ENCODE data around the gene ASCC3. TPM values are rescaled to one million over a fixed set of nuclear protein-coding genes. Genes with fewer than 3 reads are reported as not detected.

Gene ASCC3
- total RNA-seq, 4 donors from 2014 or later = 15.7 to 39.9 (median 29.3) TPM

GRCh38 chr6:100461917-100462705 lies 419.0 kb downstream of the ASCC3 start:
- TF ChIP-seq EP300 (IDR thresholded peaks at IDR 0.05; ENCODE audit: low read depth) (no peak), CTCF (IDR thresholded peaks at IDR 0.05) (no peak), POLR2AphosphoS5 (IDR thresholded peaks at IDR 0.05) (no peak), POLR2A (IDR thresholded peaks at IDR 0.05) (no peak)
- no peak for DNase-seq
- Histone ChIP-seq H3K27me3 (peaks cover 100% of the 10 kb centered on the region), H3K36me3 (no peaks in the 10 kb centered on the region), H3K4me3 (no peak overlapping the region), H3K27ac (no peak overlapping the region), H3K9me3 (no peaks in the 10 kb centered on the region), H3K4me1 (peaks cover 7 to 24% (median 12%) of the 10 kb centered on the region in 4 donors)
- intact Hi-C loops (cut with DNase I; ENCODE audit: low total_unique reads) = no loop called here
- WGBS, 2 donors (ENCODE audit: low coverage in 1 of 2) = 3 to 9% methylated on average over 3 of the region's 3 CpGs
- in situ Hi-C loops (cut with MboI; ENCODE audit: low pct_ligation_motif_present in 1 of 4, low pct_unique_long_range_greater_than_20kb in 1 of 4, low sequenced_read_pairs in 3 of 4) = no loop called here

- Histone ChIP-seq H3K27me3 (peaks cover 100% of the 10 kb centered on the region), H3K4me3 (no peak overlapping the region), H3K36me3 (no peaks in the 10 kb centered on the region), H3K27ac (no peak overlapping the region), H3K4me1 (peaks cover 7 to 25% (median 12%) of the 10 kb centered on the region in 4 donors), H3K9me3 (no peaks in the 10 kb centered on the region)
- no peak for DNase-seq
- WGBS, 2 donors (ENCODE audit: low coverage in 1 of 2) = 10 to 17% methylated on average over 6 to 29 of the region's 29 CpGs
- TF ChIP-seq CTCF (IDR thresholded peaks at IDR 0.05) = no peak
- intact Hi-C loops (cut with DNase I; ENCODE audit: low total_unique reads) = no loop called here
- in situ Hi-C loops (cut with MboI; ENCODE audit: low pct_ligation_motif_present in 1 of 4, low pct_unique_long_range_greater_than_20kb in 1 of 4, low sequenced_read_pairs in 3 of 4) = no loop called here
Observed at GRCh38 chr6:100461278-100461916, 419.7 kb downstream of the ASCC3 start.

GRCh38 chr6:100460650-100461204 lies 420.4 kb downstream of the ASCC3 start:
- Histone ChIP-seq H3K36me3 (no peaks in the 10 kb centered on the region), H3K4me3 (no peak overlapping the region), H3K27ac (no peak overlapping the region), H3K4me1 (peaks cover 7 to 32% (median 14%) of the 10 kb centered on the region in 4 donors), H3K9me3 (no peaks in the 10 kb centered on the region), H3K27me3 (peaks cover 100% of the 10 kb centered on the region)
- DNase-seq = no peak
- TF ChIP-seq CTCF (IDR thresholded peaks at IDR 0.05) (no peak), EP300 (IDR thresholded peaks at IDR 0.05; ENCODE audit: low read depth) (no peak), POLR2A (IDR thresholded peaks at IDR 0.05) (no peak), POLR2AphosphoS5 (IDR thresholded peaks at IDR 0.05) (no peak)
- 4 to 18% methylated on average over 6 to 9 of the region's 9 CpGs for WGBS, 2 donors (ENCODE audit: low coverage in 1 of 2)
- in situ Hi-C loops (cut with MboI; ENCODE audit: low pct_ligation_motif_present in 1 of 4, low pct_unique_long_range_greater_than_20kb in 1 of 4, low sequenced_read_pairs in 3 of 4) (no loop called here), intact Hi-C loops (cut with DNase I; ENCODE audit: low total_unique reads) (no loop called here)

GRCh38 chr6:100459592-100460184 lies 421.4 kb downstream of the ASCC3 start:
- Histone ChIP-seq H3K9me3 (no peaks in the 10 kb centered on the region), H3K27me3 (peaks cover 100% of the 10 kb centered on the region), H3K4me1 (peaks cover 4 to 31% (median 9%) of the 10 kb centered on the region in 4 donors), H3K4me3 (no peak overlapping the region), H3K36me3 (no peaks in the 10 kb centered on the region), H3K27ac (no peak overlapping the region)
- DNase-seq = no peak
- in situ Hi-C loops (cut with MboI; ENCODE audit: low pct_ligation_motif_present in 1 of 4, low pct_unique_long_range_greater_than_20kb in 1 of 4, low sequenced_read_pairs in 3 of 4) (no loop called here), intact Hi-C loops (cut with DNase I; ENCODE audit: low total_unique reads) (no loop called here)
- TF ChIP-seq POLR2A (IDR thresholded peaks at IDR 0.05) (no peak), EP300 (IDR thresholded peaks at IDR 0.05; ENCODE audit: low read depth) (no peak), POLR2AphosphoS5 (IDR thresholded peaks at IDR 0.05) (no peak), CTCF (IDR thresholded peaks at IDR 0.05) (no peak)

Data from transverse colon (tissue), 4 donors.